Stimulated activated CD4-positive, alpha-beta T cell treated with anti-CD3 and anti-CD28 coated beads, Interleukin-2, amount 100 ng/mL, for 4 hours (primary cell): ENCODE results near the gene FRMD8.
"Not testable (repeated sequence)": the region's sequence is repeated elsewhere in the genome, so short reads cannot be mapped to it uniquely, and the experiment has no call there.

ENCODE experiments used
- DNase-seq: peaks from one replicate; pipeline ENCODE4 v3.0.0-alpha.2; 2020; ENCODE audit warnings: low read depth

FRMD8 gene

GRCh38 chr11:65393513-65394079, 7.2 kb downstream of the FRMD8 start:
- no peak for DNase-seq

- no peak for DNase-seq
Measured at GRCh38 chr11:65394125-65394536, 7.7 kb downstream of the FRMD8 start.

DNA sequence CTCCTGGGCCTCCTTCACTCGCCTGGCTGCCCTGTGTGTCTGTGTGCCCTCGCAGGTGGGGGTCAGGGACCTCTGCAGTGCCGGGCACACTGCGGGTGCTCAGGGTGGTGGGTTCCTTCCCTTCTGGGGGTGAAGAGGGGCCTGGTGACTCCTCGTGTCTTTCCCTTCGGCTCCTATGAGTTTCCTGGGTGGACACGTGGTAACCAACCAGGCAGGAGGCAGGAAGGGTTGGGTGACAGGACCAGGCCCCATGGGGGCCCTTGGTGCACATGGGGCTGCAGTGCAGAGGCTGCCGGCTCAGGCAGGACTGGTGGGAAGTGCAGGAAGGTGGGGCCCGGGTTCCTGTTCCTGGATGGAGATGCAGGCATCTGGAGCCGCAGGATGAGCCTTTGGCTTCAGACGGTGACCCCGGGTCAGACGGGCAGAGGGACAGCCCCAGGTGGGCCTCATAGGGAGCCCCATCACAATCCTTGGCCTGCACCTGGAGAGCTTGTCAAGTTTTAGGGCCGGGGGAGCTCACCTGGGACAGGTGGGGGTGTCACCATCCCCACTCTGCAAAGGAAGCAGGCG, 9.6 kb downstream of the FRMD8 start:
- DNase-seq, result no peak

- DNase-seq, result no peak
Measured at GRCh38 chr11:65396769-65397745, 10.6 kb downstream of the FRMD8 start.

GRCh38 chr11:65398362-65398910, 12.0 kb downstream of the FRMD8 start:
- DNase-seq, result no peak

GRCh38 chr11:65399249-65399648, 12.8 kb downstream of the FRMD8 start:
- DNase-seq, result no peak

DNA sequence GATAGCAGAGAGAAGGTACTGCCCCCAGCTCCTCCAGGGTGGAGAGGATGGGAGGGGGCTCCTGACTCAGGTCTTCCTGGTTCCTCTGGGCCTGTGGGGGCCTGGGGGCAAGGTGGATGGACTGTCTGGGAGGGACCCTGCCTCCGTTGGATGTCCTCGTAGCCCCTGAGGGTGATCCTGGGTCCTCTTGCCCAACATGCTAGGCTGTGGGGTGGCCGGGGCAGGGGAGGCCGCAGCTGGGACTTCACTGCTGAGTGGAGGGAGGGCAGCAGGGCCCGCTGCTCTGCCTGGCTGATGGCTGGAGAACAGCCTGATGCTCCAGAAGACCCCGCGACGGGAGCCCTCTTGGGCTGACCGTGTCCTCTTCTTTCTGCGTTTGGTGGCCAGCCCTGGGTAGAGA, 13.4 kb downstream of the FRMD8 start:
- no peak for DNase-seq

DNA sequence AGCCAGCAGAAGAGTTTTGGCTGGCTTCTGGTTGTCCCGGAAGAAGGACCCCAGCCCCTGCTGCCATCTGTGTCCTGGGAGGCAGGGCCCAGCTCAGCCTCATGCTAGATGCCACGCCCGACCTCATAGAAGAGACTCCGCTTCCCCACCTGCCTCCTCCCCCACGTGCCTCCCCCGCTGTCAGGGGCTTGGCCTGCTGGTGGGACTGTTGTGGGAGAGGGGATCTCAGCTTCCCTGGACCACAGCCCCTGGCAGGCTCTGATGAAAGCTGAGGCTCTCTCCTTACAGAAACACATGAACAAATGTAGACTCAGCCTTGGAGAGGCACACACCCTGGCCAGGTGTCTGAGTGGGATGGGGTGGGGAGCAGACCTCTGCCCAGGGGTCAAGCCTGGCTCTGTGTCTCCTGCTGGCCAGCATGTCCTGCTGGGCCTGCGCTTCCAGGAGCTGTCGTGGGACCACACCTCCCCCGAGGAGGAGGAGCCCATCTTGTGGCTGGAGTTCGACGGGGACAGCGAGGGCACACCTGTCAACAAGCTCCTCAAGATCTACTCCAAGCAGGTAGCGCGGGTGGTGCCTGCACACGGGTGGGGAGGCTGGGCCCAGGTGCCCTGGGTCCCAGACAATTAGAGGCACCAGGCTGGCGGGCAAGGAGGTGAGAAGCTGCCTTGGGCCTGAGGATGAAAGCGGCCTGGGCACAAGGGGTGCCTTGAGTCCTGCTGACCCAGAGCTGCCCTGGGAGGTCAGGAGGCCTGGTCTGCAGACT, 14.1 kb downstream of the FRMD8 start:
- DNase-seq, result no peak

- no peak for DNase-seq
Measured at GRCh38 chr11:65401073-65401802, 14.8 kb downstream of the FRMD8 start.

GRCh38 chr11:65401803-65402248, 15.4 kb downstream of the FRMD8 start:
- DNase-seq, result no peak

DNA sequence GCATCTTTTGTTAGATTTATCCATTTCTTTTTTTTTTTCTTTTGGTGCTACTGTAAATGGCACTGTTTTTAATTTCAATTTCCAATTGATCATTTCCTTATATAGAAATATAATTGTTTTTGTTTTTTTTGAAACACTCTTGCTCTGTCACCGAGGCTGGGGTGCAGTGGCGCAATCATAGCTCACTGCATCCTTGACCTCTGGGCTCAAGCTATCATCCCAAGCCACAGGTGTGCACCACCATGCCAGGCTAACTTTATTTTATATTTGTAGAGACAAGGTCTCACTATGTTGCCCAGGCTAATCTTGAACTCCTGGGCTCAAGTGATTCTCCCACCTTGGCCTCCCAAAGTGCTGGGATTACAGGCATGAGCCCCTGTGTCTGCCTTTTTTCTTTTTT, 16.4 kb downstream of the FRMD8 start:
- DNase-seq, result no peak

GRCh38 chr11:65403607-65404121, 17.2 kb downstream of the FRMD8 start:
- DNase-seq, result no peak

GRCh38 chr11:65404210-65404609, 17.8 kb downstream of the FRMD8 start:
- DNase-seq, result no peak

DNA sequence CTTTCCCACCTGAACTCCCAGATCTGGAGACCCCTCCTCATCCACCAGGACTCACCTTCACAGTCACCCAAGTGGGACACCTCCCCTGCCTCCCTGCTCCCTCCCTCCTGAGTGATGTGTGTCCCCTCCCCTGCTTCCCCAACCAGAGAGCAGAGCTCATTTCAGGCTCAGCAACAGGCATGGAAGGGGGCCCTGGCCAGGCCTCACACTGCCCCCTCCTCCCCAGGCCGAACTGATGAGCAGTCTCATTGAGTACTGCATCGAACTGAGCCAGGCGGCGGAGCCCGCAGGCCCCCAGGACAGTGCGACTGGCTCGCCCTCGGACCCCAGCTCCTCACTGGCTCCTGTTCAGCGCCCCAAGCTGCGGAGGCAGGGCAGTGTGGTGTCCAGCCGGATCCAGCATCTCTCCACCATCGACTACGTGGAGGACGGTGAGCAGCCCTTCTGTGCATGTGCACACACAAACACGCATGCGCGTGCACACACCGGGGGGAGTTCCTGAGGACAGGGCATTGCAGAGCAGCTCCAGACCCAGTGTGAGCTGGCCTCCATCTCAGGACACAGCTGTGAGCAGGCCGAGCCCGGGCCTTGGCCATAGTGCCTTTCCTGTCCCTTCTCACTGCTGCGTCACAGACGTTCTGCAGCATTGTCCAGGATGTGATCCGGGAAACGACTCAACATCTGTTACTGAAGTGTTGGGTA, 18.4 kb downstream of the FRMD8 start:
- no peak for DNase-seq

GRCh38 chr11:65410936-65411680, 24.7 kb downstream of the FRMD8 start:
- no peak for DNase-seq

- DNase-seq, result no peak
Measured at GRCh38 chr11:65411681-65412070, 25.2 kb downstream of the FRMD8 start.

GRCh38 chr11:65412271-65413076, 26.0 kb downstream of the FRMD8 start:
- DNase-seq, result no peak

GRCh38 chr11:65413077-65413664, 26.7 kb downstream of the FRMD8 start:
- not testable (repeated sequence) for DNase-seq
